Measurements from ENCODE around the gene NRARP. TPM values are rescaled to one million over a fixed set of nuclear protein-coding genes. Genes with fewer than 3 reads are reported as not detected.

Gene NRARP
- polyA plus RNA-seq, 3 donors, result 15.4 TPM; not detected in 2

- no peak overlapping the region for H3K27ac ChIP-seq (ENCODE audit: low read depth in 1 of 2, low read length in 2 of 2)
- no peak for TF ChIP-seq CTCF (IDR thresholded peaks at IDR 0.05)
- intact Hi-C loops (cut with micrococcal nuclease), result no loop called here
- H3K4me2 ChIP-seq (replicated peaks; ENCODE audit: extremely low read depth, low read length, poor library complexity, severe bottlenecking), result no peak overlapping the region
- Mint-ChIP-seq H3K9me3 (no peaks in the 10 kb centered on the region), H3K27ac (no peak overlapping the region), H3K4me3 (no peak overlapping the region), H3K27me3 (ENCODE audit: low read depth in 3 of 3) (peaks cover 5 to 11% (median 6%) of the 10 kb centered on the region in 3 donors), H3K36me3 (no peaks in the 10 kb centered on the region), H3K4me1 (peaks cover 6% of the 10 kb centered on the region)
- H3K4me3 ChIP-seq (replicated peaks in 1 of 3; ENCODE audit: low read depth in 2 of 3, low read length in 3 of 3), result no peak overlapping the region
- H4K20me1 ChIP-seq (ENCODE audit: insufficient read depth, low read length), result peaks cover 3% of the 10 kb centered on the region
- H3K9ac ChIP-seq (ENCODE audit: insufficient read depth, low read length, poor library complexity, severe bottlenecking), result no peak overlapping the region
- no peaks in the 10 kb centered on the region for H3K36me3 ChIP-seq (replicated peaks in 1 of 2; ENCODE audit: control insufficient read depth in 1 of 2, insufficient read depth in 2 of 2, low read length in 2 of 2)
- no peaks in the 10 kb centered on the region for H3K9me3 ChIP-seq (replicated peaks in 1 of 2; ENCODE audit: control insufficient read depth in 1 of 2, insufficient read depth in 1 of 2, low read length in 2 of 2)
- no peak overlapping the region for H2AFZ ChIP-seq (ENCODE audit: insufficient read depth, low read depth, low read length, poor library complexity, severe bottlenecking)
- 91% methylated on average over 12 of the region's 18 CpGs for WGBS (ENCODE audit: insufficient coverage)
- no peaks in the 10 kb centered on the region for H3K27me3 ChIP-seq (ENCODE audit: control insufficient read depth in 2 of 2, insufficient read depth in 2 of 2, low read length in 2 of 2)
- H3K79me2 ChIP-seq (ENCODE audit: insufficient read depth, low read length), result peaks cover 3% of the 10 kb centered on the region
- no peak for DNase-seq
- H3K4me1 ChIP-seq (ENCODE audit: control insufficient read depth in 1 of 2, insufficient read depth in 2 of 2, low read length in 2 of 2), result peaks cover 7 to 12% of the 10 kb centered on the region in 2 donors
Measured at GRCh38 chr9:137250329-137251193, 51.5 kb downstream of the NRARP start.

Other genes with a start within 250 kb of the NRARP start
- gene ENTPD2, start 248.2 kb downstream of the NRARP start, polyA plus RNA-seq, result not detected
- gene SAPCD2, start 231.7 kb downstream of the NRARP start, polyA plus RNA-seq, result 1 to 10 TPM in 2 of 3 donors, under 1 TPM in 1; 0.03 to 3.1 (median 1.7) TPM
- 10 to 100 TPM in 2 of 3 donors, 1 to 10 TPM in 1; 5.7 to 16.7 (median 14.8) TPM for gene UAP1L1, start 224.8 kb downstream of the NRARP start, polyA plus RNA-seq
- gene MAN1B1, start 215.3 kb downstream of the NRARP start, polyA plus RNA-seq, result 10 to 100 TPM; 29.3 to 38.2 (median 33.3) TPM
- 100 to 1,000 TPM in 2 of 3 donors, 10 to 100 TPM in 1; 68.3 to 287 (median 150) TPM for gene DPP7, start 187.5 kb downstream of the NRARP start, polyA plus RNA-seq
- gene GRIN1, start 163.1 kb downstream of the NRARP start, polyA plus RNA-seq, result not detected
- gene LRRC26, start 132.2 kb downstream of the NRARP start, polyA plus RNA-seq, result not detected
- gene TMEM210, start 130.2 kb downstream of the NRARP start, polyA plus RNA-seq, result not detected
- gene ANAPC2, start 113.7 kb downstream of the NRARP start, polyA plus RNA-seq, result 10 to 100 TPM in 1 of 3 donors, 1 to 10 TPM in 2; 1.9 to 76.8 (median 2.0) TPM
- gene SSNA1, start 113.6 kb downstream of the NRARP start, polyA plus RNA-seq, result 100 to 1,000 TPM in 1 of 3 donors, 10 to 100 TPM in 2; 87.0 to 118 (median 98.3) TPM
- gene TPRN, start 101.5 kb downstream of the NRARP start, polyA plus RNA-seq, result 1 to 10 TPM in 1 of 3 donors, under 1 TPM in 2; 0.30 to 4.6 (median 0.46) TPM
- 10 to 100 TPM; 13.1 to 88.1 (median 76.1) TPM for gene TMEM203, start 96.6 kb downstream of the NRARP start, polyA plus RNA-seq
- gene NDOR1, start 96.6 kb downstream of the NRARP start, polyA plus RNA-seq, result 10 to 100 TPM in 1 of 3 donors, 1 to 10 TPM in 2; 4.4 to 26.9 (median 5.2) TPM
- gene RNF208, start 80.0 kb downstream of the NRARP start, polyA plus RNA-seq, result 1 to 10 TPM in 1 of 3 donors, not detected in 2; 1.5 TPM
- under 1 TPM in 1 of 3 donors, not detected in 2; 0.17 TPM for gene CYSRT1, start 77.1 kb downstream of the NRARP start, polyA plus RNA-seq
- not detected for gene RNF224, start 74.8 kb downstream of the NRARP start, polyA plus RNA-seq
- gene SLC34A3, start 71.4 kb downstream of the NRARP start, polyA plus RNA-seq, result not detected
- gene TUBB4B, start 61.0 kb downstream of the NRARP start, polyA plus RNA-seq, result 100 to 1,000 TPM in 1 of 3 donors, 10 to 100 TPM in 2; 58.1 to 284 (median 70.8) TPM
- gene STPG3, start 51.0 kb downstream of the NRARP start, polyA plus RNA-seq, result not detected
- 10 to 100 TPM; 17.3 to 44.2 (median 18.8) TPM for gene NELFB, start 46.9 kb downstream of the NRARP start, polyA plus RNA-seq
- 10 to 100 TPM; 13.7 to 17.6 (median 15.4) TPM for gene TOR4A, start 24.5 kb downstream of the NRARP start, polyA plus RNA-seq
- gene EXD3, start 120.9 kb upstream of the NRARP start, polyA plus RNA-seq, result 10 to 100 TPM in 1 of 3 donors, 1 to 10 TPM in 2; 2.0 to 10.8 (median 3.0) TPM
- gene NOXA1, start 121.1 kb upstream of the NRARP start, polyA plus RNA-seq, result 1 to 10 TPM; 1.3 to 9.4 (median 1.6) TPM
- not detected for gene ENTPD8, start 139.1 kb upstream of the NRARP start, polyA plus RNA-seq
- 10 to 100 TPM in 1 of 3 donors, 1 to 10 TPM in 2; 4.6 to 68.4 (median 5.3) TPM for gene NSMF, start 157.1 kb upstream of the NRARP start, polyA plus RNA-seq
- 1 to 10 TPM in 1 of 3 donors, under 1 TPM in 2; 0.10 to 1.1 (median 0.14) TPM for gene PNPLA7, start 248.1 kb upstream of the NRARP start, polyA plus RNA-seq
- gene MRPL41, start 249.6 kb upstream of the NRARP start, polyA plus RNA-seq, result 10 to 100 TPM; 17.3 to 49.4 (median 33.2) TPM